SJCRH30 (cell line): ENCODE data around the gene BACH2. TPM values are rescaled to one million over a fixed set of nuclear protein-coding genes. Genes with fewer than 3 reads are reported as not detected.
"Not testable (repeated sequence)": the region's sequence is repeated elsewhere in the genome, so short reads cannot be mapped to it uniquely, and the experiment has no call there.

Source experiments
- DNase-seq, 2 experiments: peaks; one replicate each; pipeline ENCODE4 v3.0.0-alpha.2; 2015 to 2020
- H3K27ac ChIP-seq: fragments of 250-450 bp; sonication (Bioruptor Pico); 2 replicates; pipeline ENCODE4 v1.5.1; 2020; ENCODE audit warnings: mild to moderate bottlenecking, moderate library complexity
- H3K27me3 ChIP-seq: fragments of 250-450 bp; sonication (Bioruptor Pico); 2 replicates; pipeline ENCODE4 v1.5.1; 2020; ENCODE audit warnings: mild to moderate bottlenecking, moderate library complexity
- H3K36me3 ChIP-seq: fragments of 250-450 bp; sonication (Bioruptor Pico); 2 replicates; pipeline ENCODE4 v1.5.1; 2020; ENCODE audit warnings: mild to moderate bottlenecking, moderate library complexity
- H3K4me1 ChIP-seq: fragments of 250-450 bp; sonication (Bioruptor Pico); 2 replicates; pipeline ENCODE4 v1.5.1; 2020; ENCODE audit warnings: mild to moderate bottlenecking, moderate library complexity
- H3K4me3 ChIP-seq: fragments of 250-450 bp; sonication (Bioruptor Pico); 2 replicates; pipeline ENCODE4 v1.5.1; 2020; ENCODE audit warnings: mild to moderate bottlenecking, moderate library complexity
- H3K9me3 ChIP-seq: fragments of 250-450 bp; sonication (Bioruptor Pico); replicated peaks from 2 replicates; pipeline ENCODE4 v1.5.1; 2020; ENCODE audit warnings: mild to moderate bottlenecking, moderate library complexity
- total RNA-seq: library from RNA; depleted of rRNA; stranded (reverse); fragments of >200 nt; shearing (Covaris generic); gene quantifications from 2 replicates; pipeline ENCODE4 v1.2.3, GENCODE V29; 2014

BACH2 gene
- total RNA-seq, 1 experiment from 2014 or later = 4.1 TPM

DNA sequence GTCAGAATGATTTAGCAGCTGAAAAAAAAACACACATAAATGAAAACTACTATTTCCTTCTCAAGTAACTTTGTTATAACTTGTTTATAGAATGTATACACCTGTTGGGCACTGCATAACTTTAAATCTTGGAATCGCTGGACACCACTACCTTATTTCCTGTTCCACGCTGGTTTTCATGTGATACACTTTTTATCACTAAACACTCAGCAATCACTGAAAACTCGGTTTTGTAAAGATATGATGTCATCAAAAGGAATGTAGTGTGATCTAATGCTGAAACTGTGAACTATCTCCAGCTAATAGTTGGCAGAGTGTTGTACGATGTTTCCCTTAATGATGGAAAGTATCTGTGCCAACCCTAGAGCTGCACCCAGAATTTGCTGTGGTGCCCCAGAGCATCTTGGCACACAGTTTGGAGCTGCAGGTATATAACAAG lies 127.9 kb downstream of the BACH2 start:
- DNase-seq = peak in 1 of 2 experiments; percentile 34
- H3K36me3 ChIP-seq = no peaks in the 10 kb centered on the region
- peak overlapping the region; percentile 36 for H3K27ac ChIP-seq
- H3K4me1 ChIP-seq = peaks cover 20% of the 10 kb centered on the region
- no peaks in the 10 kb centered on the region for H3K9me3 ChIP-seq
- no peaks in the 10 kb centered on the region for H3K27me3 ChIP-seq
- no peak overlapping the region for H3K4me3 ChIP-seq

GRCh38 chr6:90167514-90168379 lies 128.9 kb downstream of the BACH2 start:
- Histone ChIP-seq H3K4me1 (peaks cover 20% of the 10 kb centered on the region), H3K36me3 (no peaks in the 10 kb centered on the region), H3K4me3 (no peak overlapping the region), H3K27me3 (no peaks in the 10 kb centered on the region), H3K27ac (no peak overlapping the region), H3K9me3 (no peaks in the 10 kb centered on the region)
- DNase-seq = no peak

- not testable (repeated sequence) for H3K9me3 ChIP-seq, H3K36me3 ChIP-seq, H3K27me3 ChIP-seq, H3K27ac ChIP-seq, H3K4me3 ChIP-seq, DNase-seq
- H3K4me1 ChIP-seq = peaks cover 20% of the 10 kb centered on the region
Measured at GRCh38 chr6:90166155-90166924, 130.3 kb downstream of the BACH2 start.

GRCh38 chr6:90162648-90163387 lies 133.8 kb downstream of the BACH2 start:
- H3K9me3 ChIP-seq = 0 out of 2 replicates have a peak, but pooled peaks cover 3% of the 10 kb centered on the region
- no peak overlapping the region for H3K27ac ChIP-seq
- no peak overlapping the region for H3K4me3 ChIP-seq
- no peak for DNase-seq
- H3K27me3 ChIP-seq = no peaks in the 10 kb centered on the region
- H3K4me1 ChIP-seq = peaks cover 20% of the 10 kb centered on the region
- H3K36me3 ChIP-seq = no peaks in the 10 kb centered on the region

- DNase-seq = peak; percentile 40 to 46
Measured at GRCh38 chr6:90160013-90160412, 136.6 kb downstream of the BACH2 start.

DNA sequence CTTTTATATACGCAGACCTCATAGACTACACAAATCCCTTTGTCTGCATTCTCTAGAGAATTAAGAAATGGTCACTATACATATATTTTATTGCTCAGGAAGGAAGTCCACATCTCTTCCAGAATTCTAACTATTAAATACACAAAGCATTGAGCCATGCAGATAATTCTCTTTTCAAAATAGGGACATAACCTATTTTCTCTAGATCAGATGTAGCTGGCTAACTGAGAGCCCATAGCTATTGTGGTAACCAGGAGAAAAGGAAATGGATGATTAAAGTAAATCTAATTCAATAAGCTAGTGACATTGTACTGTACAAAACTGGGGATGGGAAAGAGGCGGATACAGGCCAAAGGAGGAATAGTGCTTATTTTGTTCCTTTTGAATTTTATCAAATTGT lies 137.2 kb downstream of the BACH2 start:
- Histone ChIP-seq H3K27ac (peak overlapping the region; percentile 42), H3K9me3 (0 out of 2 replicates have a peak, but pooled peaks cover 3% of the 10 kb centered on the region)

More at GRCh38 chr6:90160013-90160412, 136.6 kb downstream of the BACH2 start:
- Histone ChIP-seq H3K9me3 (0 out of 2 replicates have a peak, but pooled peaks cover 3% of the 10 kb centered on the region), H3K4me1 (peaks cover 20% of the 10 kb centered on the region), H3K36me3 (no peaks in the 10 kb centered on the region), H3K27me3 (no peaks in the 10 kb centered on the region), H3K4me3 (no peak overlapping the region), H3K27ac (peak overlapping the region; percentile 42; the same call in 1 of the 2 replicates)

DNA sequence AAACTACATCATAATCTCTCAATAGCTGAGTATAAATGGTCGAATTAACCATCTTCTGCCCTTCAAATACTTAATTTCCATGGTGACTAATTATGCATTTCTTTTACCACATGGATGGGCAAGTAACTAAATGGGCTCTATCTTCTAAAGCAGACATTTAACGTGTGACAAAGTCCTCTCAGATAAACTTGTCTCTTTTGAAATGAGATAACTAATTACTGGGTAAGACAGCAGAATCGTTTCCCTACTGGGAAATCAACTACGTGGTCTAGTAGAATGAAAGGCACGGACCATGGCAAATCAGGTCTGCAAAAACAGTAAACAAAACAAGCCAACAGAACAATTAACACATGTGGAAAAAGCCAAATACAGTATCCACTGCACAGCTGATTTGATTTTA lies 137.7 kb downstream of the BACH2 start:
- no peaks in the 10 kb centered on the region for H3K36me3 ChIP-seq
- H3K4me3 ChIP-seq = no peak overlapping the region
- peaks cover 20% of the 10 kb centered on the region for H3K4me1 ChIP-seq
- DNase-seq = peak in 1 of 2 experiments; percentile 26
- H3K9me3 ChIP-seq = 0 out of 2 replicates have a peak, but pooled peaks cover 3% of the 10 kb centered on the region
- no peaks in the 10 kb centered on the region for H3K27me3 ChIP-seq
- peak overlapping the region; percentile 42 for H3K27ac ChIP-seq

More for the DNA sequence above, 137.2 kb downstream of the BACH2 start:
- Histone ChIP-seq H3K4me3 (no peak overlapping the region), H3K36me3 (no peaks in the 10 kb centered on the region), H3K4me1 (peaks cover 20% of the 10 kb centered on the region), H3K27me3 (no peaks in the 10 kb centered on the region)
- no peak for DNase-seq

DNA sequence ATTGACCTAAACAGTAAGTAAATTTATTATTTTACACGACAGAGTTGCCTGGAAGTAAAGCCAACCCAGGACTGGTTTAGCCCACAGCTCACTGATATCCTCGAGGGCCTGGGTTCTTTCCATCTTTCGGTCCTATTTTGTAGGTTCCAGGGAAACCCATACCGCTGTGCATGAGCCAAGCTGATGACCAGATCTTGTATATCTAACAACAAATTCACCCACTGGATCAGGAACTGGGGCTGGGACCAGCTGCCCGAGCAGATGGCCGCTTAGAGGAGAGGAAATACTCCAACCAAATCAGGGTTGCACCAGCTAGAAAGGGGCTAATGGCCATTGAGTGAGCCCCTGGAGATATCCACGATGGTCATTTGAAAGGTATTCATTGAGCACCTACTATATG lies 139.2 kb downstream of the BACH2 start:
- H3K4me1 ChIP-seq = peaks cover 20% of the 10 kb centered on the region
- no peak for DNase-seq

GRCh38 chr6:90156861-90157260 lies 139.8 kb downstream of the BACH2 start:
- Histone ChIP-seq H3K4me1 (peaks cover 20% of the 10 kb centered on the region), H3K27me3 (no peaks in the 10 kb centered on the region), H3K36me3 (no peaks in the 10 kb centered on the region), H3K27ac (no peak overlapping the region), H3K4me3 (no peak overlapping the region), H3K9me3 (0 out of 2 replicates have a peak, but pooled peaks cover 3% of the 10 kb centered on the region)
- DNase-seq = no peak

More for the DNA sequence above, 139.2 kb downstream of the BACH2 start:
- Histone ChIP-seq H3K27ac (no peak overlapping the region), H3K27me3 (no peaks in the 10 kb centered on the region), H3K9me3 (0 out of 2 replicates have a peak, but pooled peaks cover 3% of the 10 kb centered on the region), H3K4me3 (no peak overlapping the region), H3K36me3 (no peaks in the 10 kb centered on the region)

GRCh38 chr6:90154755-90155470 lies 141.7 kb downstream of the BACH2 start:
- Histone ChIP-seq H3K9me3 (0 out of 2 replicates have a peak, but pooled peaks cover 3% of the 10 kb centered on the region), H3K27ac (no peak overlapping the region), H3K4me1 (peaks cover 18% of the 10 kb centered on the region), H3K27me3 (no peaks in the 10 kb centered on the region), H3K36me3 (no peaks in the 10 kb centered on the region), H3K4me3 (no peak overlapping the region)
- DNase-seq = no peak

DNA sequence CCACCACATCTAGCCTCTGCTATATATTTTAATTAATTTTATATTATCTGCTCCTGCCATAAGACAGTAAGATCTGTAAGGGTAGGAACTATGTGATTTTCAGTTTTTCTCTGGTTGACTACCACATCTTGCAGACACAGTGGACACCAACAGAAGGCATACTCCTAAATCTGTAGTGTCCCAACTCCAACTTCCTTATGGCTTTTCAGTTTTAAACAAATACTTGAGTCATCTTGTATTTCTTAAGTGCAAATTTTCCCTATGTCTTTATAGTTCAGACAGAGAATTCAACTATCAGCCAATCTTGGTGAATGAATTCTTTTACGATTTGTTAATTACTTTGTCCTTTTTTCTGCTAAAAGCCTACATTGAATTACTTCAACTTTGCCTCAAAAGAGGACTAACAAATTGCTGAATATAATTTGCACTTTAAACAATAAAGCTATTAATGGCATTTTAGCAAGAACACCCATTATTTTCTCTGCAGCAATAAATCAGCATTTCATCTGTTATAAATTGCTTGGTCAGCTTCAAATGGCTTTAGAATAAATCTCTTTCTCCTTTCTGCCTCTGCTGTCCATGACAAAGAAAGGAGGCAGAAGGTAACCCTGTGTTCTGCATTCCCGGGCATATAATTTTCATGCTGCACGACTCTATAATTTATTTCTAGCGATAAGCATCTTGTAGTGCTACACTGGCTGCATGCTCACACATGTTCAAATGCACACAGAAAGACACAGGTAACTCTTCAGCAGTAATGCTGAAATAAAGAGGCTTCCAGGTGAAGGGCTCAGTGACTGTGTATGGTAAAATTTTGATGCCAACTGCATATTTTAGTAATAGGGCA lies 144.8 kb downstream of the BACH2 start:
- no peaks in the 10 kb centered on the region for H3K9me3 ChIP-seq
- no peak overlapping the region for H3K4me3 ChIP-seq
- no peaks in the 10 kb centered on the region for H3K4me1 ChIP-seq
- H3K27me3 ChIP-seq = no peaks in the 10 kb centered on the region
- H3K36me3 ChIP-seq = no peaks in the 10 kb centered on the region
- H3K27ac ChIP-seq = no peak overlapping the region
- DNase-seq = no peak

DNA sequence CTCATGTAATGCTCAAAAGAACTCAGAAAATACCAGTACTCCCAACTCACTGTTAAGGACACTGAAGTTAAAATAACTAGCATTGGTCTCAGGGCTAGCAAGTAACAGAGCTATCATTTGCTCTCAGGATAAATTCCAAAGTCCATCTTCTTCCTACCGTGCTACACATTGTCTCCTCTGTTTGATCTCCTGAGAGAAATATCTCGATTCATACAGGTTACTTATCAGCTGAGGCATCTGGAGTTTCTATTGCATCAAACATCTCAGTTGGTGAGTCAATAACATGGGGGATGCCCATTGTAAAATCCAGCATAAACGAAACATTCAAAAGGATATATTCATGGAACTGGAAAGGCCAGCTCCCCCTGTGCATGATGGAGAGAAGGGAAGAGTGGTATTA lies 147.4 kb downstream of the BACH2 start:
- no peak for DNase-seq
- Histone ChIP-seq H3K27me3 (no peaks in the 10 kb centered on the region), H3K4me3 (no peak overlapping the region), H3K27ac (no peak overlapping the region), H3K36me3 (no peaks in the 10 kb centered on the region), H3K9me3 (no peaks in the 10 kb centered on the region), H3K4me1 (no peaks in the 10 kb centered on the region)

- DNase-seq = no peak
- no peaks in the 10 kb centered on the region for H3K4me1 ChIP-seq
- no peaks in the 10 kb centered on the region for H3K27me3 ChIP-seq
- no peaks in the 10 kb centered on the region for H3K9me3 ChIP-seq
- no peaks in the 10 kb centered on the region for H3K36me3 ChIP-seq
- H3K27ac ChIP-seq = no peak overlapping the region
- no peak overlapping the region for H3K4me3 ChIP-seq
Measured at GRCh38 chr6:90148867-90149266, 147.8 kb downstream of the BACH2 start.
